ENCODE results near the gene CNTFR.

DNA sequence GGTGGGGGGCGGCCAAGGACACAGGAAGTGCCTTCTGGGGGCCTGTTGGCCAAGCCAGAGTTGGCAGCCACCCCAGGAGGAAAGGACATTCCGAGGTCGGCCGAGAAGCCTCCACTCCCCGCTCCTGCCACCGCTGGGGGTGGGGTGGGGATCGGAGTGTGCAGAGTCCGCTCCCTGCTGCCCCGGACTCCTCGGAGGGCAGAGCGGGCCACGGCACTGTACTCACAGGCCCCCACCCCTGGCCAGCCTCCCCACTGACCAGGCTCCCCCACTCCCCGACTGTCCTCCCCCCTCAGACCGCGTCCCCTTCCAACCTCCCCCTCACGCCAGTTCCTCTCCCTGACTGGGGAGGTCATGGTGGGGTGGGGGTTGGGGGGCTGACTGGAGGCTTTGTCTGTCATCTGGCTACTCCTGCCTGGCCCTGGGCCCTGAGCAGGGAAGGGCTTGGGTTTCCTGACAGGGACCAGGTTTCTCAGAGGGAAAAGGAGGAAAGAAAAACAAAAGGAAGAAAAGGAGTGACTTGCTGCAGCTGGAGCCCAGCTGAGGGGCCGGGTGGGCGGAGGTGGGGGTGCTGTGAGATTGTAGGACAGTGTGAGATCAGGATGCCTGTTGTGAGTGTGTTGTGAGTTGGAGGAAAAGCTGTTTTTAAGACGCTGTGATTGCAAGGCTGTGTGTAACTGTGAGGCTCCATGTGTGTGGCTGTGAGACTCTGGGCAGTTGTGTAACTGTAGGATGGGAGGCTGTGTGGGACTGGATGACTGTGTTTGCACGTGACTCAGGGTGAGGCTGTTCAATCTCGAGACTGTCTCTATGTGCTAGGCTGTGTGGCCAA, 29.7 kb downstream of the CNTFR start:
- TF ChIP-seq, protein P1, sequence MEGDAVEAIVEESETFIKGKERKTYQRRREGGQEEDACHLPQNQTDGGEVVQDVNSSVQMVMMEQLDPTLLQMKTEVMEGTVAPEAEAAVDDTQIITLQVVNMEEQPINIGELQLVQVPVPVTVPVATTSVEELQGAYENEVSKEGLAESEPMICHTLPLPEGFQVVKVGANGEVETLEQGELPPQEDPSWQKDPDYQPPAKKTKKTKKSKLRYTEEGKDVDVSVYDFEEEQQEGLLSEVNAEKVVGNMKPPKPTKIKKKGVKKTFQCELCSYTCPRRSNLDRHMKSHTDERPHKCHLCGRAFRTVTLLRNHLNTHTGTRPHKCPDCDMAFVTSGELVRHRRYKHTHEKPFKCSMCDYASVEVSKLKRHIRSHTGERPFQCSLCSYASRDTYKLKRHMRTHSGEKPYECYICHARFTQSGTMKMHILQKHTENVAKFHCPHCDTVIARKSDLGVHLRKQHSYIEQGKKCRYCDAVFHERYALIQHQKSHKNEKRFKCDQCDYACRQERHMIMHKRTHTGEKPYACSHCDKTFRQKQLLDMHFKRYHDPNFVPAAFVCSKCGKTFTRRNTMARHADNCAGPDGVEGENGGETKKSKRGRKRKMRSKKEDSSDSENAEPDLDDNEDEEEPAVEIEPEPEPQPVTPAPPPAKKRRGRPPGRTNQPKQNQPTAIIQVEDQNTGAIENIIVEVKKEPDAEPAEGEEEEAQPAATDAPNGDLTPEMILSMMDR (conservative IDR thresholded peaks at IDR 0.05; ENCODE audit: low read depth, low read length): no peak
- no peak for TF ChIP-seq EZH2 (IDR thresholded peaks at IDR 0.05; ENCODE audit: borderline replicate concordance, low read depth, low read length, poor library complexity, severe bottlenecking)

Data from A673 (cell line).